ENCODE results near the gene LMAN2.

LMAN2 gene

DNA sequence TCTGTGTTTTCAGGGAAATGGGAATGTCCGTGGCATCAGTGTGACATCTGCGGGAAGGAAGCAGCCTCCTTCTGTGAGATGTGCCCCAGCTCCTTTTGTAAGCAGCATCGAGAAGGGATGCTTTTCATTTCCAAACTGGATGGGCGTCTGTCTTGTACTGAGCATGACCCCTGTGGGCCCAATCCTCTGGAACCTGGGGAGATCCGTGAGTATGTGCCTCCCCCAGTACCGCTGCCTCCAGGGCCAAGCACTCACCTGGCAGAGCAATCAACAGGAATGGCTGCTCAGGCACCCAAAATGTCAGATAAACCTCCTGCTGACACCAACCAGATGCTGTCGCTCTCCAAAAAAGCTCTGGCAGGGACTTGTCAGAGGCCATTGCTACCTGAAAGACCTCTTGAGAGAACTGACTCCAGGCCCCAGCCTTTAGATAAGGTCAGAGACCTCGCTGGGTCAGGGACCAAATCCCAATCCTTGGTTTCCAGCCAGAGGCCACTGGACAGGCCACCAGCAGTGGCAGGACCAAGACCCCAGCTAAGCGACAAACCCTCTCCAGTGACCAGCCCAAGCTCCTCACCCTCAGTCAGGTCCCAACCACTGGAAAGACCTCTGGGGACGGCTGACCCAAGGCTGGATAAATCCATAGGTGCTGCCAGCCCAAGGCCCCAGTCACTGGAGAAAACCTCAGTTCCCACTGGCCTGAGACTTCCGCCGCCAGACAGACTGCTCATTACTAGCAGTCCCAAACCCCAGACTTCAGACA lies 57.5 kb downstream of the LMAN2 start:
- H3K4me3 ChIP-seq (replicated peaks; ENCODE audit: low read depth, low read length): no peak overlapping the region
- peaks cover 38% of the 10 kb centered on the region for H3K36me3 ChIP-seq (ENCODE audit: control insufficient read depth, insufficient read depth, low read length)
- TF ChIP-seq CTCF (IDR thresholded peaks at IDR 0.05; ENCODE audit: insufficient read depth, low read length, poor library complexity, severe bottlenecking): no peak
- DNase-seq (ENCODE audit: extremely low read depth, insufficient read length): no peak
- no peaks in the 10 kb centered on the region for H3K27me3 ChIP-seq (replicated peaks; ENCODE audit: control insufficient read depth, insufficient read depth, low read length)

GRCh38 chr5:177291735-177292134 lies 59.7 kb downstream of the LMAN2 start:
- Histone ChIP-seq H3K4me3 (replicated peaks; ENCODE audit: low read depth, low read length) (no peak overlapping the region), H3K27me3 (replicated peaks; ENCODE audit: control insufficient read depth, insufficient read depth, low read length) (no peaks in the 10 kb centered on the region), H3K36me3 (ENCODE audit: control insufficient read depth, insufficient read depth, low read length) (peaks cover 38% of the 10 kb centered on the region)
- no peak for TF ChIP-seq CTCF (IDR thresholded peaks at IDR 0.05; ENCODE audit: insufficient read depth, low read length, poor library complexity, severe bottlenecking)
- DNase-seq (ENCODE audit: extremely low read depth, insufficient read length): no peak

DNA sequence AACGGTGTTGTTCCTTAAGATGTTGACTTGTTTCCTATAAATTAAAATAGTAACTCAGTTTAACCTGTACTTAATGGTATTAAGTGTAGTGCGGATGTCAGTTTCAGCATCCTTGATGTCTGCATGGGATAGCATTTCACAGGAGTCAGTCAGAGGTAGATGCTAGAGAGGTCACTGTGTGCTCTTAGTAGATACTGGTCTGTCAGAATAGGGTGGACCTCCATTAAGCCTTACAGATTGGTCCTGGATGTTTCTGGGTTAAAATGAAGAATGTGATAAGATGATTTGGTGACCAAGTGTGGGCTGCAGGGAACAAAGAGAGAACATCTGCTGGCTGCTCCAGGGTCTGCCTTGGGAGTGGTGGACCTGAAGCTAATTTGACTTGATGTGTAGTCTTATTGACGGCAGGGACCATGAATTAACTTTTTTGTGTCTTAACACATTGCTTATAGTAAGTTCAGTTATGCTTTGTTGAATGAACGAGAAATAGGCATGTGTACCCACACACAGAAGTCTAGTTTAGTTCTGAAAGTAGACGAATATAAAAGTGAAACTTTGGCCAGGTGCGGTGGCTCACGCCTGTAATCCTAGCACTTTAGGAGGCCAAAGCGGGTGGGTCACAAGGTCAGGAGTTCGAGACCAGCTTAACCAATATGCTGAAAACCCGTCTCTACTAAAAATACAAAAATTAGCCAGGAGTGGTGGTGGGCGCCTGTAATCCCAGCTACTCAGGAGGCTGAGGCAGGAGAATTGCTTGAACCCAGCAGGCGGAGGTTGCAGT lies 60.5 kb downstream of the LMAN2 start:
- no peak for TF ChIP-seq CTCF (IDR thresholded peaks at IDR 0.05; ENCODE audit: insufficient read depth, low read length, poor library complexity, severe bottlenecking)
- H3K36me3 ChIP-seq (ENCODE audit: control insufficient read depth, insufficient read depth, low read length): peaks cover 33% of the 10 kb centered on the region
- no peaks in the 10 kb centered on the region for H3K27me3 ChIP-seq (replicated peaks; ENCODE audit: control insufficient read depth, insufficient read depth, low read length)
- H3K4me3 ChIP-seq (replicated peaks; ENCODE audit: low read depth, low read length): no peak overlapping the region
- DNase-seq (ENCODE audit: extremely low read depth, insufficient read length): peak; percentile 67

- H3K27me3 ChIP-seq (replicated peaks; ENCODE audit: control insufficient read depth, insufficient read depth, low read length): no peaks in the 10 kb centered on the region
- no peak for DNase-seq (ENCODE audit: extremely low read depth, insufficient read length)
- H3K4me3 ChIP-seq (replicated peaks; ENCODE audit: low read depth, low read length): no peak overlapping the region
- no peak for TF ChIP-seq CTCF (IDR thresholded peaks at IDR 0.05; ENCODE audit: insufficient read depth, low read length, poor library complexity, severe bottlenecking)
- H3K36me3 ChIP-seq (ENCODE audit: control insufficient read depth, insufficient read depth, low read length): peaks cover 19% of the 10 kb centered on the region
Measured at GRCh38 chr5:177288191-177288590, 63.3 kb downstream of the LMAN2 start.

All from GM06990 (cell line).